Measurements from ENCODE around the gene CUX1.

- TF ChIP-seq CTCF (IDR thresholded peaks at IDR 0.05; ENCODE audit: insufficient read depth, low read depth, low read length): no peak
- no peak for TF ChIP-seq EZH2 (IDR thresholded peaks at IDR 0.05; ENCODE audit: insufficient read depth, low read length)
These were observed 12.5 kb upstream of the CUX1 start for GRCh38 chr7:101804967-101805366.

All from astrocyte (in vitro differentiated cells and primary cell).